Naive thymus-derived CD8-positive, alpha-beta T cell (primary cell): ENCODE results near the gene WDPCP. TPM values are rescaled to one million over a fixed set of nuclear protein-coding genes. Genes with fewer than 3 reads are reported as not detected.

Source experiments
- ATAC-seq, 2 donors: fragments of 150-1000 bp; cut with Tn5 transposase in 1 of 2; sonication (Bioruptor Pico), chemical (Tn5 transposase) in 1 of 2; 1 replicate in 1 of 2; 2 replicates in 1 of 2; pipeline ENCODE4 v1.10.0; 2021; ENCODE audit warnings: mild to moderate bottlenecking in 2 of 2, moderate library complexity in 2 of 2
- POLR2A ChIA-PET: fragments of 350-600 bp; sonication (Branson Sonifier 250); formaldehyde crosslinking; loops from one replicate; lab custom pipeline; 2021; ENCODE audit warnings: antibody characterized with exemption; lab: Charles Lee
- DNase-seq, 10 donors: peaks; one replicate each; pipeline versions ENCODE4 v3.0.0 to v3.0.0-alpha.2; 2020 to 2022
- H3K27ac Mint-ChIP-seq, 10 donors: one replicate each; pipeline ENCODE4 v1.8.0; 2020 to 2022; ENCODE audit warnings: mild to moderate bottlenecking in 10 of 10, mixed read lengths in 10 of 10, moderate library complexity in 4 of 10, inconsistent platforms in 1 of 10
- H3K27me3 Mint-ChIP-seq, 5 donors: one replicate each; pipeline ENCODE4 v1.8.0; 2021 to 2022; ENCODE audit warnings: mixed read lengths in 5 of 5
- H3K36me3 Mint-ChIP-seq, 3 donors: one replicate each; pipeline ENCODE4 v1.8.0; 2020 to 2022; ENCODE audit warnings: mixed read lengths in 3 of 3, mild to moderate bottlenecking in 2 of 3, inconsistent platforms in 1 of 3
- H3K4me1 Mint-ChIP-seq, 4 donors: one replicate each; pipeline ENCODE4 v1.8.0; 2021 to 2022; ENCODE audit warnings: mixed read lengths in 4 of 4
- H3K4me3 Mint-ChIP-seq, 10 donors: one replicate each; pipeline ENCODE4 v1.8.0; 2020 to 2022; ENCODE audit warnings: mild to moderate bottlenecking in 10 of 10, mixed read lengths in 10 of 10, moderate library complexity in 6 of 10, inconsistent platforms in 1 of 10
- H3K9me3 Mint-ChIP-seq, 9 donors: one replicate each; pipeline ENCODE4 v1.8.0; 2020 to 2022; ENCODE audit warnings: mixed read lengths in 9 of 9, mild to moderate bottlenecking in 3 of 9, inconsistent platforms in 1 of 9, moderate library complexity in 1 of 9
- polyA plus RNA-seq, 3 donors: library from polyadenylated mRNA; unstranded; fragments of 300-500 nt; fragmentation: Illumina TruSeq; gene quantifications; one replicate each; pipeline ENCODE4 v1.2.3, GENCODE V29; 2021
- total RNA-seq, 8 experiments: library from RNA in 2 of 8; stranded (reverse) in 2 of 8; gene quantifications; one replicate each; pipeline ENCODE4 v1.2.3 and lab custom pipeline; 2021 to 2026

Gene WDPCP
- total and polyA plus RNA-seq, 5 experiments from 2014 or later = 3.5 to 14.7 (median 7.9) TPM

DNA sequence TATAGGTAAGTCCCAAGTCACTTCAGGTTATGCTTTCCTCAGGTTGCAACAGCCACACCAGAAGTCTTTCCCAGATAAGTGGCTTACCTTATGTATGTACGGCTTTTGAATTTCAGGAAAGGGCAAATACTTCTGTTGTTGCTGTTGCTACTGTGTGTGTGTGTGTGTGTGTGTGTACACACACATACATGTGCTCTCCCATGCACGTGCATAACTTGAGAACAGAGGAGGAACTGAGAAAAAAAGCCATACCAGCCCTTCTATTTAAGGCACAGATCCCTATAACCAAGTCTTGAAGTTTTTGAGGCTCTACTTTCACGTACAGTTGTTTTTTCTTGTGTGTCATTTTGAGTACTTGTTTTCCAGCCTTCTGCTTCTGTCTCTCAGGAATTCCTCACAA lies 62.4 kb downstream of the WDPCP start:
- peaks cover 4 to 13% (median 5%) of the 10 kb centered on the region in 4 donors for H3K4me1 Mint-ChIP-seq
- POLR2A ChIA-PET = interaction anchor here (0.8 kb wide), 1 partner anchor 1031 kb away, joined by 3 read pairs; no protein-coding TSS in a partner anchor
- H3K36me3 Mint-ChIP-seq = peaks cover 2 to 55% (median 52%) of the 10 kb centered on the region in 3 donors
- H3K27ac Mint-ChIP-seq = no peak overlapping the region
- no peak for DNase-seq
- no peak overlapping the region for H3K4me3 Mint-ChIP-seq
- peaks cover 26 to 76% (median 62%) of the 10 kb centered on the region in 9 donors for H3K9me3 Mint-ChIP-seq
- no peaks in the 10 kb centered on the region for H3K27me3 Mint-ChIP-seq
- no peak for ATAC-seq

DNA sequence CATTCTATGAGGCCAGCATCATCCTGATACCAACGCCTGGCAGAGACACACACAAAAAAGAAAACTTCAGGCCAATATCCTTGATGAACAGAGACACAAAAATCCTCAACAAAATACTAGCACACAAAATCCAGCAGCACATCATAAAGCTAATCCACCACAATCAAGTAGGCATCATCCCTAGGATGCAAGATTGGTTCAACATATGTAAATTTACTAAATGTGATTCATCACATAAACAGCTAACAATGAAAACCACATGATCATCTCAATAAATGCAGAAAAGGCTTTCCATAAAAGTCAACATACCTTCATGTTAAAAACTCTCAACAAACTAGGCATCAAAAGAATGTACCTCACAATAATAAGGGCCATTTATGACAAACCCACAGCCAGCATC lies 65.3 kb downstream of the WDPCP start:
- Mint-ChIP-seq H3K4me3 (no peak overlapping the region), H3K27ac (no peak overlapping the region), H3K27me3 (no peaks in the 10 kb centered on the region), H3K36me3 (peaks cover 10 to 63% (median 53%) of the 10 kb centered on the region in 3 donors), H3K9me3 (peaks cover 28 to 86% (median 68%) of the 10 kb centered on the region in 9 donors), H3K4me1 (peaks cover 6 to 16% (median 11%) of the 10 kb centered on the region in 4 donors)
- DNase-seq (no peak), ATAC-seq (no peak)
- POLR2A ChIA-PET = no interaction called here

DNA sequence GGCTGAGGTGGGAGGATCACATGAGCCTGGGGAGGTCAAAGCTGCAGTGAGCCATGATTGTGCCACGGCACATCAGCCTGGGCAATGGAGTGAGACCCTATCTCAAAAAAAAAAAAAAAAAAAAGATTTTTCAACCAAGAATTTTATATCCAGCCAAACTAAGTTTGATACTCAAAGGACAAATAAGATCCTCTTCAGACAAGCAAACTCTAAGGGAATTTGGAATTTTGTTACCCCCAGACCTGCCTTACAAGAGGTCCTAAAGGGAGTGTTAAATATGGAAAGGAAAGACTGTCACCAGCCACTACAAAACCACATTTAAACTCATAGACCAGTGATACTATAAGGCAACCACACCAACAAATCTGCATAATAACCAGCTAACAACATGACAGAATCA lies 67.5 kb downstream of the WDPCP start:
- H3K27ac Mint-ChIP-seq = no peak overlapping the region
- POLR2A ChIA-PET = no interaction called here
- ATAC-seq = no peak
- peaks cover 3 to 16% (median 11%) of the 10 kb centered on the region in 4 donors for H3K4me1 Mint-ChIP-seq
- H3K9me3 Mint-ChIP-seq = peaks cover 26 to 90% (median 68%) of the 10 kb centered on the region in 9 donors
- H3K27me3 Mint-ChIP-seq = no peaks in the 10 kb centered on the region
- H3K4me3 Mint-ChIP-seq = no peak overlapping the region
- peaks cover 10 to 66% (median 51%) of the 10 kb centered on the region in 3 donors for H3K36me3 Mint-ChIP-seq
- DNase-seq = no peak

DNA sequence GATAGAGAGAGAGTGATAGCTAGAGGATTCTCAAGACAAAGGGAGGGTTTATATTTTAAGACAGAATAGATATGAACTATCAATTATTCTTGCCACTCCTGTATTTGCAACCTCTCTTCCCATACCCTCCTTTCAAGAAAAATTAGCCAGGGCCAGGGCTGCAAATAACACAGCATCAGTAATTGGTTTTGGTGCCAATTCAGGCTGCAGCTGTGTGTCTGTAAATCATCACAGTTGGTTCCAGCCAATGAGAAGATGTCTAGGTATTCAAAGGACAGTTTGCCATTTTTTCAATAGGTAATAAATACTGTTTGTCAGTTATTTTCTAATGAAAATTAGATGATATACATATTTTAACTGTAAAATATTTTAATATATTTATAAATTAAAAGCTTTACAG lies 73.5 kb downstream of the WDPCP start:
- peaks cover 0 to 8% (median 3%) of the 10 kb centered on the region in 4 donors for H3K4me1 Mint-ChIP-seq

DNA sequence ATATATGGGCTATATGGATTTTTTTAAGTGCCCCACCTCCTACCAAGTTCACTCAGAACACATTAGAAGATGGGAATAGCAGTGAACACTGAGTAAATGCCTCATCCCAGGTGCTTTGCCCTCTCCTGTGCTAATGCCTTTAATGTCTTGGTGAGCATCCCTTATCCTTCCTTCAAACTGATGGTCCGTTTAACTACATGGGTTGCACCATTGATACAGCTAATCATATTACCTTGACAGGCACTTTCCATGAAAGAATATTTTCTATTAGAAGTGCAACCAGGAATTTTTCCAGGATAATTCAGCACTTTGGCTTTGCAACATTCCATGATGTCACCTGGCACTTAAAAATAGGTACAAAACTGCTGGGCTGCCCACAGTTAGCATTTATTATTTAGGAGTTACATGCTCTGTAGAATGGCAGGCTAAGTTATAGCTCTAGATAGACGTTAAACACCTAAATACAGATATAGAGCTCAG lies 74.0 kb downstream of the WDPCP start:
- ATAC-seq (no peak), DNase-seq (no peak)
- POLR2A ChIA-PET = no interaction called here
- H3K4me1 Mint-ChIP-seq = peaks cover 0 to 4% (median 3%) of the 10 kb centered on the region in 4 donors
- peaks cover 16 to 48% (median 43%) of the 10 kb centered on the region in 3 donors for H3K36me3 Mint-ChIP-seq
- H3K4me3 Mint-ChIP-seq = no peak overlapping the region
- peaks cover 5 to 82% (median 41%) of the 10 kb centered on the region in 9 donors for H3K9me3 Mint-ChIP-seq
- H3K27me3 Mint-ChIP-seq = peaks cover 0 to 2% (median 0%) of the 10 kb centered on the region in 5 donors
- no peak overlapping the region for H3K27ac Mint-ChIP-seq

More for the DNA sequence above, 73.5 kb downstream of the WDPCP start:
- Mint-ChIP-seq H3K4me3 (no peak overlapping the region), H3K27me3 (no peaks in the 10 kb centered on the region), H3K27ac (no peak overlapping the region), H3K36me3 (peaks cover 14 to 48% (median 41%) of the 10 kb centered on the region in 3 donors), H3K9me3 (peaks cover 5 to 82% (median 41%) of the 10 kb centered on the region in 9 donors)
- ATAC-seq (no peak), DNase-seq (no peak)
- POLR2A ChIA-PET = no interaction called here

DNA sequence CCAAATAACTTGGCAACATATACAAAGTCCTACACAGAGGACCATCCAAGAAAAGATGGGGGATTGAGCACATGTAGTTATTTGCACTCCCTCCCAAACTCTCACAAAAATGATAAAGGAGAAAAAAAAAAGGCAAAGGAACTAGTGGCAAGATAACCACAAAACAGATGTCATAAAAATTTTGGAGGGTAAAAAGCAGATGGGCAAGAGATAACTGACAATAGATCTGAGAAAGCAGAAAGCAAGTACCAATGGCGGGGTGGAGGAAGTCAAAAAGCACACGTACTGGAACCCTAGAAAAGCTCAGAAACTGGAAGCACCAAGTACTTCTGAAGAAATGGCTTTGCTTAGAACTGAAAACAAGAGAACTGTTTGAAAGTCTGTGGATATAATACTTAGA lies 82.0 kb downstream of the WDPCP start:
- peak overlapping the region in 2 of 10 donors; percentile 38 to 64 for H3K27ac Mint-ChIP-seq
- POLR2A ChIA-PET = no interaction called here
- H3K27me3 Mint-ChIP-seq = peaks cover 0 to 7% (median 0%) of the 10 kb centered on the region in 5 donors
- H3K4me1 Mint-ChIP-seq = peaks cover 11 to 15% (median 13%) of the 10 kb centered on the region in 4 donors
- ATAC-seq = no peak
- peaks cover 3 to 53% (median 43%) of the 10 kb centered on the region in 9 donors for H3K9me3 Mint-ChIP-seq
- peak overlapping the region in 3 of 10 donors; percentile 19 to 63 (median 20) for H3K4me3 Mint-ChIP-seq
- DNase-seq = no peak
- H3K36me3 Mint-ChIP-seq = peaks cover 23 to 44% (median 37%) of the 10 kb centered on the region in 3 donors

DNA sequence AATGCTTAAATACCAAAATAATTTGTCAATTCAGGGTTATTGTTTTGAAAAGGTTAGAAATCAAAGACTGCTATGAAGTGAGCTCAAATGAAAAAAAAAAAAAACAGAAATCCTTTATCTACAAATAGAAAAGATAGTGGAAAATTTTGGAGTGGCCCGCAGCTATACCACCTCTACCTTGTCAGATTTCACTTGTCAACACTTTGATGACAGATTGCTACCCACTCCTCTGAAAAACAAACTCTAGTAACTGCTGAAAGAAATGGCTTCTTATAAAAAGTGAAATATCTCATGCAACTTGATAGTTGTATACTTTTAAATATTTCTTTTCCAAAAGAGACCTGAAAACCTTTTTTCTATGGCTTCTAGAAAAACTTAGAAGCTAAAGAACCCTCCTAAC lies 84.5 kb downstream of the WDPCP start:
- peaks cover 0 to 29% (median 20%) of the 10 kb centered on the region in 9 donors for H3K9me3 Mint-ChIP-seq
- peaks cover 6 to 24% (median 13%) of the 10 kb centered on the region in 3 donors for H3K36me3 Mint-ChIP-seq
- H3K27me3 Mint-ChIP-seq = peaks cover 0 to 3% (median 0%) of the 10 kb centered on the region in 5 donors
- DNase-seq = no peak
- no peak overlapping the region for H3K27ac Mint-ChIP-seq
- peaks cover 11 to 21% (median 17%) of the 10 kb centered on the region in 4 donors for H3K4me1 Mint-ChIP-seq
- POLR2A ChIA-PET = no interaction called here
- H3K4me3 Mint-ChIP-seq = no peak overlapping the region
- ATAC-seq = no peak

DNA sequence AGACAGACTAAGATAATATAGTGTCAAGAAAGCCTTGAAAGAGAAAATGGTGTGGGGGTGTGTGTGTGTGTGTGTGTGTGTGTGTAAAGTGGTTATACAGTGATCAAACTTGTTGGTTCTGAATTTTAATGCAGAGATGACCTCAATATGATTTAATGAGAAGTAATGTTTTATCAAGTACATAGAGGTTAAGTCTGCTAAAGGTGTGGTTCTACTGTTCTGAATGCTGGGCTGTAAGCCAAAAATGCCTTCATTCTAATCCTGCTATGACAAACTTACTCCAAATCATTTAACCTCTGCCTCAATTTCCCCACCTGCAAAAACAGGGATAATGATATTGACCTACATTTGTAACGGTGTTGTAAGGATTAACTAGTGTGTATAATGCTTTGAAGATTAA lies 87.9 kb downstream of the WDPCP start:
- no peaks in the 10 kb centered on the region for H3K9me3 Mint-ChIP-seq
- no peaks in the 10 kb centered on the region for H3K36me3 Mint-ChIP-seq
- no peaks in the 10 kb centered on the region for H3K27me3 Mint-ChIP-seq
- H3K4me1 Mint-ChIP-seq = peaks cover 5 to 30% (median 11%) of the 10 kb centered on the region in 4 donors
- POLR2A ChIA-PET = no interaction called here
- no peak overlapping the region for H3K27ac Mint-ChIP-seq
- no peak overlapping the region for H3K4me3 Mint-ChIP-seq
- no peak for ATAC-seq
- no peak for DNase-seq

DNA sequence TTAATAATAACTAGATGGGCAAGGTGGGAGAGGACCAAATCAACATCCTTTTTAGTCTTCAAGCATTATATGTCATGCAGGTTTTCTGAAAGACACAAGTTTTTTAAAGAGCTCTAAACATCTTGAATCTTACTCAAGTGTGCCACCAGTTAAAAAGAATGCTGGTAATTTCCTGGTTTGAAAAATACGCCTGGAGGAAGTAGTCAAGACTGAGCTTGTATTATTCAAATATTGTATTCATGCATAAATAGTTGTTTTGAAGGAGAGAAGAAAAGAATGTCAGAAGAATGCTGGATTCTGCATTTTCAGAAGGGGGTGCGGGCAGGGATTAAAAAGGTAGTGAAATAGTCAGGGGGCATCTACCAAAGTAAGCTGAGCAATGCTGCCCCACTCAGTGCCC lies 90.7 kb downstream of the WDPCP start:
- peaks cover 5 to 30% (median 11%) of the 10 kb centered on the region in 4 donors for H3K4me1 Mint-ChIP-seq
- H3K4me3 Mint-ChIP-seq = no peak overlapping the region
- DNase-seq = no peak
- no peak for ATAC-seq
- peaks cover 3 to 4% (median 4%) of the 10 kb centered on the region in 3 donors for H3K36me3 Mint-ChIP-seq
- POLR2A ChIA-PET = no interaction called here
- H3K27ac Mint-ChIP-seq = no peak overlapping the region
- no peaks in the 10 kb centered on the region for H3K27me3 Mint-ChIP-seq
- peaks cover 0 to 4% (median 0%) of the 10 kb centered on the region in 9 donors for H3K9me3 Mint-ChIP-seq

DNA sequence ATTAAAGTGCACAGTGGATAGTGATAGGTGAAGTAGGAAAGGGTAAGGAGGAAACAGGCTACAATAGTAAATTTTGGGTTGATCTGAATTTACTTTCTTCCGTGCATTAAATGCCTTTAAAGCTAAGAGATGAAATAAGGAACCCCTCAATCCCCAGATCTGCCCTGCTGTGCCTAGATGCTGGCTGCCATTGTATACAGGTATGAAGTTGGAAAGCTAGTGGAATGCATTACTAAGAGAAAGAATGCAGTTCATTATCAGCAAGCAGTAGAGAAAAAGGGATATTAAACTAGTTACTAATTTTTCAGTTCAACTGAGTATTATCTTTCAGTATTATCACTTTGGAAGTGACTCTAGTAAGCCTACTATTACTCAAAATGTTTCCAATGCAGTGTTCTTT lies 93.3 kb downstream of the WDPCP start:
- POLR2A ChIA-PET = no interaction called here
- H3K36me3 Mint-ChIP-seq = peaks cover 7 to 14% (median 11%) of the 10 kb centered on the region in 3 donors
- peaks cover 5 to 30% (median 10%) of the 10 kb centered on the region in 4 donors for H3K4me1 Mint-ChIP-seq
- DNase-seq (no peak), ATAC-seq (no peak)
- H3K9me3 Mint-ChIP-seq = peaks cover 0 to 4% (median 0%) of the 10 kb centered on the region in 9 donors
- no peak overlapping the region for H3K4me3 Mint-ChIP-seq
- no peak overlapping the region for H3K27ac Mint-ChIP-seq
- no peaks in the 10 kb centered on the region for H3K27me3 Mint-ChIP-seq

DNA sequence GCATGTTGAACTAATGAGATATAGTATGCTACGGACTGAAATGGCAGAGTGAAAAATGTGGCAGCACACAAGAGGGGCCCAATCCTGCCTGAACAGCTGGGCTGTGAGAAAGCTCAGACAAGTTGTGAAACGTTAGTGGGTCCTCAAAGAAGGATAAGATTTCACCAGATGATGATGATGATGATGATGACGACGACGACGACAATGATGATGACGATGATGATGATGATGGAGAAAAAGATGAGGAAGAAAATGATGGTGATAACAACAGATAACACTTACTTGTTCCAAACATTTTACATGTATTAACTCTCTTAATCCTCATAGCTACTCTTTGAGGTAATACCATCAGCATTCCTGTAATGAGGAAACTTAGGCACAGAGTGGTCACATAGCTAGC lies 94.2 kb downstream of the WDPCP start:
- H3K4me3 Mint-ChIP-seq = no peak overlapping the region
- ATAC-seq (no peak), DNase-seq (no peak)
- no peaks in the 10 kb centered on the region for H3K27me3 Mint-ChIP-seq
- H3K36me3 Mint-ChIP-seq = peaks cover 7 to 14% (median 11%) of the 10 kb centered on the region in 3 donors
- H3K4me1 Mint-ChIP-seq = peaks cover 5 to 24% (median 9%) of the 10 kb centered on the region in 4 donors
- H3K27ac Mint-ChIP-seq = peak overlapping the region in 1 of 10 donors; percentile 53
- POLR2A ChIA-PET = no interaction called here
- peaks cover 0 to 4% (median 0%) of the 10 kb centered on the region in 9 donors for H3K9me3 Mint-ChIP-seq

DNA sequence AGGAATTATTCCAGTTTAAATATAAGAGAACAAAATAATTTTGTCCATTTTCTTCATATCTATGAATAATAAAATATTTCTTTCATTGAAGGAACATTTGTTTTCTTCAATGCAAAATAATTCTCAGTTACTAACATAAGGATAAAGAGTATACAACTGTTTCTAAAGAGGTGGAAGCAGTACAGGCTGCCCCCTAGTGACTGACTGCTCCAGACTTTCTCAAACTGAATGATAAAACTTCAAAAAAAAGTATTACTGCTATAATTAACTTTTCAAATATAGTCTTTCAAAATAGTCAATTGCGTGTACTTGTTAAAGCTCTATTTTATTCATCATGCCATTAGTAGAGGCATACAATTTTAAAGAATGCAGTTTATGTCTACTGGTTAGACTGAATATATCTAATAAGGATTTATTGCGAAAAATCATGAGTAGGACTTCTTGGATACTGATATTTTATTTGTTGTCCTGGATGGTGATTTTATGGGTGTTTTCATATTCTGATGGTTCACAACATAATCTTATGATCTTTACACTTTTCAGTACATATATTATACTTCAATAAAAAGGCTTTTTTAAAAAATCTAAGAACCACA lies 100.1 kb downstream of the WDPCP start:
- DNase-seq = peak in 2 of 10 donors; percentile 0 to 3
- Mint-ChIP-seq H3K4me1 (peaks cover 0 to 4% (median 0%) of the 10 kb centered on the region in 4 donors), H3K36me3 (peaks cover 4 to 18% (median 15%) of the 10 kb centered on the region in 3 donors), H3K27ac (no peak overlapping the region), H3K9me3 (no peaks in the 10 kb centered on the region), H3K27me3 (no peaks in the 10 kb centered on the region), H3K4me3 (no peak overlapping the region)
- ATAC-seq = no peak
- POLR2A ChIA-PET = no interaction called here

DNA sequence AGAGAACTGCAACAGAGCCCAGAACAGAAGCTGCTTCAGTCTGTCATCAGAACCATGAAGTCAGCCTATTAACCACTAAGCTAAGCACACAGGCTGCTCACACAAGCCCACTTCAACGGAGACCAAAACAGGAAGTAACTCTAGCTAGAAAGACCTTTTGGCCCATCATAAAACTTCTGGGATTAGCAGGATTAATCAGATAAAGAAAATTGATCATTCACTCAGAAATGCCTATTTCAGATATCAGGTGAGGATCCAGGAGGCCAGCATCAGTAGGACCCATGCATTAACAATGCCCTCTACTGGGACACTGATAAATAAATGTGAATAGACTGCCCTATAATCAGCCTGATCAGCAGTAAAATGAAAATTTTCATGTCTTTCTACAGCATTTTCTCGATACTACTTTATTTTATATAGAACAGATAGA lies 101.4 kb downstream of the WDPCP start:
- Mint-ChIP-seq H3K4me1 (peaks cover 0 to 4% (median 0%) of the 10 kb centered on the region in 4 donors), H3K27ac (peak overlapping the region in 2 of 10 donors; percentile 23 to 58), H3K27me3 (no peaks in the 10 kb centered on the region), H3K36me3 (peaks cover 4 to 22% (median 21%) of the 10 kb centered on the region in 3 donors), H3K9me3 (no peaks in the 10 kb centered on the region), H3K4me3 (no peak overlapping the region)
- POLR2A ChIA-PET = no interaction called here
- DNase-seq (no peak), ATAC-seq (no peak)
